ENCODE measurements around the gene SMG6.
"Not testable (repeated sequence)": the region's sequence is repeated elsewhere in the genome, so short reads cannot be mapped to it uniquely, and the experiment has no call there.

Gene SMG6

GRCh38 chr17:2170023-2170422, 133.6 kb downstream of the SMG6 start:
- Histone ChIP-seq H3K9me3 (ENCODE audit: control insufficient read depth, insufficient read depth, low read length) (no peaks in the 10 kb centered on the region), H3K9ac (ENCODE audit: low read depth, low read length) (no peak overlapping the region), H3K4me1 (ENCODE audit: insufficient read depth, low read length) (peaks cover 17% of the 10 kb centered on the region), H3K36me3 (ENCODE audit: insufficient read depth, low read length) (no peaks in the 10 kb centered on the region)

- not testable (repeated sequence) for H3K36me3 ChIP-seq (ENCODE audit: insufficient read depth, low read length); H3K9me3 ChIP-seq (ENCODE audit: control insufficient read depth, insufficient read depth, low read length); H3K4me1 ChIP-seq (ENCODE audit: insufficient read depth, low read length); H3K9ac ChIP-seq (ENCODE audit: low read depth, low read length)
Measured at GRCh38 chr17:2165723-2166122, 137.9 kb downstream of the SMG6 start.

GRCh38 chr17:2158396-2158780, 145.2 kb downstream of the SMG6 start:
- Histone ChIP-seq H3K4me1 (ENCODE audit: insufficient read depth, low read length) (no peaks in the 10 kb centered on the region), H3K9ac (ENCODE audit: low read depth, low read length) (no peak overlapping the region), H3K36me3 (ENCODE audit: insufficient read depth, low read length) (no peaks in the 10 kb centered on the region), H3K9me3 (ENCODE audit: control insufficient read depth, insufficient read depth, low read length) (no peaks in the 10 kb centered on the region)

GRCh38 chr17:2157675-2158395, 145.8 kb downstream of the SMG6 start:
- Histone ChIP-seq H3K4me1 (ENCODE audit: insufficient read depth, low read length) (no peaks in the 10 kb centered on the region), H3K9ac (ENCODE audit: low read depth, low read length) (no peak overlapping the region), H3K36me3 (ENCODE audit: insufficient read depth, low read length) (no peaks in the 10 kb centered on the region), H3K9me3 (ENCODE audit: control insufficient read depth, insufficient read depth, low read length) (no peaks in the 10 kb centered on the region)

- H3K4me1 ChIP-seq (ENCODE audit: insufficient read depth, low read length), result no peaks in the 10 kb centered on the region
- H3K9me3 ChIP-seq (ENCODE audit: control insufficient read depth, insufficient read depth, low read length), result no peaks in the 10 kb centered on the region
- H3K9ac ChIP-seq (ENCODE audit: low read depth, low read length), result no peak overlapping the region
- H3K36me3 ChIP-seq (ENCODE audit: insufficient read depth, low read length), result no peaks in the 10 kb centered on the region
Measured at GRCh38 chr17:2157081-2157480, 146.5 kb downstream of the SMG6 start.

- H3K4me1 ChIP-seq (ENCODE audit: insufficient read depth, low read length), result no peaks in the 10 kb centered on the region
- no peak overlapping the region for H3K9ac ChIP-seq (ENCODE audit: low read depth, low read length)
- no peaks in the 10 kb centered on the region for H3K9me3 ChIP-seq (ENCODE audit: control insufficient read depth, insufficient read depth, low read length)
- H3K36me3 ChIP-seq (ENCODE audit: insufficient read depth, low read length), result no peaks in the 10 kb centered on the region
Measured at GRCh38 chr17:2156666-2157065, 146.9 kb downstream of the SMG6 start.

- no peaks in the 10 kb centered on the region for H3K4me1 ChIP-seq (ENCODE audit: insufficient read depth, low read length)
- no peak overlapping the region for H3K9ac ChIP-seq (ENCODE audit: low read depth, low read length)
- H3K36me3 ChIP-seq (ENCODE audit: insufficient read depth, low read length), result no peaks in the 10 kb centered on the region
- no peaks in the 10 kb centered on the region for H3K9me3 ChIP-seq (ENCODE audit: control insufficient read depth, insufficient read depth, low read length)
Measured at GRCh38 chr17:2155573-2155972, 148.0 kb downstream of the SMG6 start.

- Histone ChIP-seq H3K9ac (ENCODE audit: low read depth, low read length) (no peak overlapping the region), H3K36me3 (ENCODE audit: insufficient read depth, low read length) (no peaks in the 10 kb centered on the region; the same call in 1 of the 2 replicates), H3K9me3 (ENCODE audit: control insufficient read depth, insufficient read depth, low read length) (no peaks in the 10 kb centered on the region), H3K4me1 (ENCODE audit: insufficient read depth, low read length) (no peaks in the 10 kb centered on the region)
Measured at GRCh38 chr17:2151358-2152033, 152.1 kb downstream of the SMG6 start.

- no peaks in the 10 kb centered on the region for H3K9me3 ChIP-seq (ENCODE audit: control insufficient read depth, insufficient read depth, low read length)
- no peak overlapping the region for H3K9ac ChIP-seq (ENCODE audit: low read depth, low read length)
- no peaks in the 10 kb centered on the region; the same call in 1 of the 2 replicates for H3K36me3 ChIP-seq (ENCODE audit: insufficient read depth, low read length)
- H3K4me1 ChIP-seq (ENCODE audit: insufficient read depth, low read length), result no peaks in the 10 kb centered on the region
Measured at GRCh38 chr17:2150806-2151205, 152.8 kb downstream of the SMG6 start.

GRCh38 chr17:2149934-2150333, 153.7 kb downstream of the SMG6 start:
- H3K4me1 ChIP-seq (ENCODE audit: insufficient read depth, low read length), result no peaks in the 10 kb centered on the region
- no peak overlapping the region for H3K9ac ChIP-seq (ENCODE audit: low read depth, low read length)
- no peaks in the 10 kb centered on the region; the same call in 1 of the 2 replicates for H3K36me3 ChIP-seq (ENCODE audit: insufficient read depth, low read length)
- no peaks in the 10 kb centered on the region for H3K9me3 ChIP-seq (ENCODE audit: control insufficient read depth, insufficient read depth, low read length)

GRCh38 chr17:2146132-2146871, 157.3 kb downstream of the SMG6 start:
- H3K4me1 ChIP-seq (ENCODE audit: insufficient read depth, low read length), result no peaks in the 10 kb centered on the region
- H3K9ac ChIP-seq (ENCODE audit: low read depth, low read length), result no peak overlapping the region
- H3K36me3 ChIP-seq (ENCODE audit: insufficient read depth, low read length), result no peaks in the 10 kb centered on the region; the same call in 1 of the 2 replicates
- H3K9me3 ChIP-seq (ENCODE audit: control insufficient read depth, insufficient read depth, low read length), result no peaks in the 10 kb centered on the region

GRCh38 chr17:2144701-2145100, 158.9 kb downstream of the SMG6 start:
- no peaks in the 10 kb centered on the region for H3K36me3 ChIP-seq (ENCODE audit: insufficient read depth, low read length)
- peaks cover 5% of the 10 kb centered on the region; the same call in 1 of the 2 replicates for H3K4me1 ChIP-seq (ENCODE audit: insufficient read depth, low read length)

GRCh38 chr17:2143332-2143731, 160.3 kb downstream of the SMG6 start:
- no peak overlapping the region for H3K9ac ChIP-seq (ENCODE audit: low read depth, low read length)
- H3K9me3 ChIP-seq (ENCODE audit: control insufficient read depth, insufficient read depth, low read length), result no peaks in the 10 kb centered on the region
- H3K36me3 ChIP-seq (ENCODE audit: insufficient read depth, low read length), result no peaks in the 10 kb centered on the region
- peaks cover 14% of the 10 kb centered on the region for H3K4me1 ChIP-seq (ENCODE audit: insufficient read depth, low read length)

More at GRCh38 chr17:2144701-2145100, 158.9 kb downstream of the SMG6 start:
- H3K9ac ChIP-seq (ENCODE audit: low read depth, low read length), result no peak overlapping the region
- no peaks in the 10 kb centered on the region for H3K9me3 ChIP-seq (ENCODE audit: control insufficient read depth, insufficient read depth, low read length)

- H3K4me1 ChIP-seq (ENCODE audit: insufficient read depth, low read length), result peaks cover 20% of the 10 kb centered on the region
- not testable (repeated sequence) for H3K36me3 ChIP-seq (ENCODE audit: insufficient read depth, low read length); H3K9me3 ChIP-seq (ENCODE audit: control insufficient read depth, insufficient read depth, low read length); H3K9ac ChIP-seq (ENCODE audit: low read depth, low read length)
Measured at GRCh38 chr17:2142682-2143081, 160.9 kb downstream of the SMG6 start.

All from ES-I3 (cell line).